Stomach (tissue), 19 donors: ENCODE results near the gene GZMA. TPM values are rescaled to one million over a fixed set of nuclear protein-coding genes. Genes with fewer than 3 reads are reported as not detected.

Experiments used
- DNase-seq, 2 donors: peaks; one replicate each; pipeline versions ENCODE4 v3.0.0 to v3.0.0-alpha.2; 2013 to 2019
- H3K27ac ChIP-seq, 5 donors: fragments of 200-600 bp in 4 of 5; sonication (generic) in 4 of 5; one replicate each; pipeline ENCODE4 v1.5.1; 2013 to 2019; ENCODE audit warnings: mild to moderate bottlenecking in 1 of 5, moderate library complexity in 1 of 5
- H3K27me3 ChIP-seq, 3 donors: fragments of 200-600 bp; sonication (generic); one replicate each; pipeline ENCODE4 v1.5.1; 2017 to 2019; ENCODE audit warnings: mixed run types in 1 of 3
- H3K36me3 ChIP-seq, 4 donors: fragments of 200-600 bp; sonication (generic); 1 replicate in 3 of 4; 2 replicates in 1 of 4; pipeline ENCODE4 v1.5.1; 2016 to 2019
- H3K4me1 ChIP-seq, 4 donors: fragments of 200-600 bp; sonication (generic); one replicate each; pipeline ENCODE4 v1.5.1; 2016 to 2019
- H3K4me3 ChIP-seq, 4 donors: fragments of 200-600 bp; sonication (generic) in 3 of 4; one replicate each; pipeline ENCODE4 v1.5.1; 2016 to 2019; ENCODE audit warnings: mild to moderate bottlenecking in 1 of 4
- H3K9me3 ChIP-seq, 4 donors: fragments of 200-600 bp; sonication (generic); one replicate each; pipeline ENCODE4 v1.5.1; 2016 to 2019
- EP300 ChIP-seq: sonication (generic); formaldehyde crosslinking; IDR thresholded peaks from one replicate; pipeline ENCODE4 v1.6.1; 2017; ENCODE audit warnings: antibody characterized with exemption
- POLR2A ChIP-seq, 4 donors: fragments of 450-650 bp; IDR thresholded peaks; one replicate each; pipeline ENCODE4 v1.6.1; 2016; ENCODE audit warnings: antibody characterized with exemption in 4 of 4, control low read depth in 2 of 4, mild to moderate bottlenecking in 1 of 4, moderate library complexity in 1 of 4
- POLR2AphosphoS5 ChIP-seq, 3 donors: sonication (generic); formaldehyde crosslinking; IDR thresholded peaks; one replicate each; pipeline ENCODE4 v1.6.1; 2016; ENCODE audit warnings: antibody characterized with exemption in 3 of 3
- WGBS, 5 donors: extraction: QIAGEN DNeasy Blood & Tissue Kit in 3 of 5; methylation state at CpG; one replicate each; pipeline versions ENCODE4 v1.1.5 to v1.1.7; 2013 to 2018; 5-methylcytosine and 5-hydroxymethylcytosine counted together
- intact Hi-C: fragments of 100-400 bp; cut with DNase I; formaldehyde crosslinking; loops from one replicate; pipeline ENCODE4 v1.15.1; 2023; ENCODE audit warnings: low total_unique reads
- long read RNA-seq, 10 donors: transcript quantifications; one replicate each; lab custom pipeline, GENCODE V29; 2026
- polyA plus RNA-seq, 3 donors: library from polyadenylated mRNA; stranded (reverse); fragments of 200-250 nt; gene quantifications; one replicate each; pipeline ENCODE4 v1.2.3, GENCODE V29; 2013
- total RNA-seq, 5 donors: library from RNA; depleted of rRNA; stranded (reverse); fragments of >200 nt; gene quantifications; one replicate each; pipeline versions ENCODE4 v1.1.0 to v1.2.3, GENCODE V29; 2014 to 2016
- TF ChIP-seq, protein P1 (sequence below), 7 experiments: fragments of 450-650 bp in 4 of 7; fragments of 200-600 bp in 3 of 7; sonication (generic) in 3 of 7; IDR thresholded peaks; one replicate each; pipeline ENCODE4 v1.5.1; 2016 to 2019; ENCODE audit warnings: antibody characterized with exemption in 7 of 7, control low read depth in 2 of 7, mild to moderate bottlenecking in 1 of 7
- donor health status: healthy with polysubstance abuse.
- donor health status: Bipolar disorder and iron deficiency.
- donor health status: healthy.

The GZMA gene
- 1 to 10 TPM in 3 of 5 donors, not detected in 2; 1.8 to 9.9 (median 4.2) TPM for total RNA-seq
- 1 to 10 TPM; 1.8 to 5.5 (median 3.4) TPM for polyA plus RNA-seq
- long read RNA-seq, donor 1, partial matches to known transcripts: 0 of 1 reads
- long read RNA-seq, donor 1, other reads (novel, unspliced or antisense): 0 of 1 reads
- long read RNA-seq, donor 2, partial matches to known transcripts: 0 of 1 reads
- long read RNA-seq, donor 2, other reads (novel, unspliced or antisense): 0 of 1 reads
- long read RNA-seq, donor 3, partial matches to known transcripts: 0 of 2 reads
- long read RNA-seq, donor 3, other reads (novel, unspliced or antisense): 0 of 2 reads
- long read RNA-seq, donor 4: 0 reads
- long read RNA-seq, donor 5, partial matches to known transcripts: 0 of 1 reads
- long read RNA-seq, donor 5, other reads (novel, unspliced or antisense): 0 of 1 reads
- long read RNA-seq, donor 6, partial matches to known transcripts: 0 of 1 reads
- long read RNA-seq, donor 6, other reads (novel, unspliced or antisense): 0 of 1 reads
- long read RNA-seq, donor 7: 0 reads
- long read RNA-seq, donor 8, partial matches to known transcripts: 0 of 1 reads
- long read RNA-seq, donor 8, other reads (novel, unspliced or antisense): 0 of 1 reads
- long read RNA-seq, donor 9: 0 reads
- long read RNA-seq, donor 10: 0 reads

DNA sequence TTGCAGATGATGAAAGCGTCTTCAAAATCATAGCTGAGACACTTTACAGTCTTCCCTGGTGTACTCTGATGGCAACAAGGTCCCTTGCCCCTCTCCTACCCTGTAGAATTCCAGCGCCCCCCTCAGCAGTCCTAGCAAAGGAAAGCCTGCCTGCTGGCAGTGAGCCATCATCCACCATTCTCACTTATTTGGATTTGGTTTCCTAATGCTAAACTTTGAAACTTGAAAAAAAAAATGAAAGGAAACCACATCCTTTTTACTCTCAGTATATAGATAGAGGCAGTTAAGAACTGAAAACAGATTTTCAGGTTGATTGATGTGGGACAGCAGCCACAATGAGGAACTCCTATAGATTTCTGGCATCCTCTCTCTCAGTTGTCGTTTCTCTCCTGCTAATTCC is at the start of gene GZMA:
TSS of gene GZMA (plus strand) at position 299 of the 400 bp plus-strand sequence. CDS start at position 336, 37 bp downstream.
- Histone ChIP-seq H3K27me3 (no peaks in the 10 kb centered on the region), H3K4me3 (no peak within 1 kb of the TSS), H3K9me3 (peaks cover 0 to 9% (median 2%) of the 10 kb centered on the region in 4 donors), H3K36me3 (no peaks in the 10 kb centered on the region), H3K4me1 (no peaks in the 10 kb centered on the region), H3K27ac (peak within 1 kb of the TSS in 1 of 5 donors; percentile 17)
- TF ChIP-seq POLR2AphosphoS5 (IDR thresholded peaks at IDR 0.05) (no peak), POLR2A (IDR thresholded peaks at IDR 0.05) (no peak)
- WGBS, 5 donors: 49 to 59% (median 54%) methylated on average over 3 of the region's 3 CpGs
- intact Hi-C loops: no loop called here
- peak in 1 of 2 donors; percentile 31 for DNase-seq

DNA sequence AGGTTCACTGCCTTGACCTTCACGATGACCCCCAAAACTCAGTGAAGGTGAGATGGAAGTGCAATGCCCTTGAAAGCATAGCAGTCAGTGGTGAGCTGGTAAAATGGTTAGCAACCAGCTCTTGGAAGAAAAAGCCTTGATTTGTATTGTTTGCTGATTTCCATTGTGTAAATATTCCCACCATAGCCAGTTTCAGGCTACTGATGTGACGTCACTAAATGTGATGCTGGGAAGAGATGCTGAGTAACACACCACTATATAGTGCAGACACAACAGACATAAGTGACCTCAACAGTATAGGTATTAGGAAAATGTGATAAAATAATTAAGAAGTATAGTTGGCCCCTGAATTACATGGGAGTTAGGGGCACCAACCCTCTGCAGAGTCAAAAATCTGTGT is 47.3 kb upstream of the GZMA start:
- DNase-seq: no peak
- H3K27me3 ChIP-seq: no peaks in the 10 kb centered on the region
- no peaks in the 10 kb centered on the region for H3K36me3 ChIP-seq
- no peak overlapping the region for H3K4me3 ChIP-seq
- H3K9me3 ChIP-seq: peaks cover 0 to 21% (median 15%) of the 10 kb centered on the region in 4 donors
- no peaks in the 10 kb centered on the region for H3K4me1 ChIP-seq
- WGBS, 5 donors: 64 to 79% (median 71%) methylated on average over 2 of the region's 2 CpGs
- TF ChIP-seq, protein P1, sequence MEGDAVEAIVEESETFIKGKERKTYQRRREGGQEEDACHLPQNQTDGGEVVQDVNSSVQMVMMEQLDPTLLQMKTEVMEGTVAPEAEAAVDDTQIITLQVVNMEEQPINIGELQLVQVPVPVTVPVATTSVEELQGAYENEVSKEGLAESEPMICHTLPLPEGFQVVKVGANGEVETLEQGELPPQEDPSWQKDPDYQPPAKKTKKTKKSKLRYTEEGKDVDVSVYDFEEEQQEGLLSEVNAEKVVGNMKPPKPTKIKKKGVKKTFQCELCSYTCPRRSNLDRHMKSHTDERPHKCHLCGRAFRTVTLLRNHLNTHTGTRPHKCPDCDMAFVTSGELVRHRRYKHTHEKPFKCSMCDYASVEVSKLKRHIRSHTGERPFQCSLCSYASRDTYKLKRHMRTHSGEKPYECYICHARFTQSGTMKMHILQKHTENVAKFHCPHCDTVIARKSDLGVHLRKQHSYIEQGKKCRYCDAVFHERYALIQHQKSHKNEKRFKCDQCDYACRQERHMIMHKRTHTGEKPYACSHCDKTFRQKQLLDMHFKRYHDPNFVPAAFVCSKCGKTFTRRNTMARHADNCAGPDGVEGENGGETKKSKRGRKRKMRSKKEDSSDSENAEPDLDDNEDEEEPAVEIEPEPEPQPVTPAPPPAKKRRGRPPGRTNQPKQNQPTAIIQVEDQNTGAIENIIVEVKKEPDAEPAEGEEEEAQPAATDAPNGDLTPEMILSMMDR (IDR thresholded peaks at IDR 0.05): no peak
- TF ChIP-seq POLR2AphosphoS5 (IDR thresholded peaks at IDR 0.05) (no peak), EP300 (no peak), POLR2A (IDR thresholded peaks at IDR 0.05) (no peak)
- H3K27ac ChIP-seq: no peak overlapping the region
- intact Hi-C loops: no loop called here

DNA sequence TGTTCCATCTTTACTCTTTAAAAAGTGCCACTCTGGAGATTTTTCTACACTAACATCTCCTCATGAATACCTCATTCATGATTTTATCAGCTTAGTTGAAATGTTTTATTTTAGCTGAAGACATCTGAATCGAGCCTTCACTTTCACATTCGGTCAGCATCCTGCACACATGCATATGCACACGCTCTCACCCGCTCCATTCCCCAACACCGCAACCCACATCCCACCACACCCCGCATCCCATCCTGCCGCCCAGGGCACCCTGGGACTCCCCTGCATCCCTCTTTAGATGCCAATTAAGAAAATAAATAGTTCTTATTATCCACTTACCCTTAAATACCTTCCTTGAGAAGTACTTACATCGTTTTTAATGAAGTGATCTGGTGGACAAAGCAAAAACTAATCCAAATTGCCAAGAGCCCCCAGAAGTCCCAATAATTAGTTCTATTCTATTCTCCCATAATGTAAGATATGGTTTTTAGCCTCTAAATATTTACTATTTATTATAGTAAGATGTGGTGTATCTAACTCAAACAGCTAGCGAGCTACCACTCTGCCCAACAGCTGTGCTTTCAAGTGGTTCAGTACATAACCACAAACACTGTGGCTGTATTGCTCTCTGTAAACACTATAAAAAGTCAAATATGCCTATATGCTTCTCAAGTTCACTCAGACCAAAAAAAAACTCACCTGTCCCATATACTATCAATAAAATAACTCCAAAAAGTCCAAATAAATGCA is 40.2 kb upstream of the GZMA start:
- Histone ChIP-seq H3K9me3 (no peaks in the 10 kb centered on the region), H3K36me3 (no peaks in the 10 kb centered on the region), H3K4me3 (no peak overlapping the region), H3K27ac (no peak overlapping the region), H3K4me1 (no peaks in the 10 kb centered on the region), H3K27me3 (no peaks in the 10 kb centered on the region)
- TF ChIP-seq POLR2A (IDR thresholded peaks at IDR 0.05) (no peak), POLR2AphosphoS5 (IDR thresholded peaks at IDR 0.05) (no peak), EP300 (no peak)
- TF ChIP-seq, protein P1 (IDR thresholded peaks at IDR 0.05): no peak
- 81 to 89% (median 84%) methylated on average over 9 of the region's 9 CpGs for WGBS, 5 donors
- intact Hi-C loops: no loop called here
- DNase-seq: peak in 1 of 2 donors; percentile 38

DNA sequence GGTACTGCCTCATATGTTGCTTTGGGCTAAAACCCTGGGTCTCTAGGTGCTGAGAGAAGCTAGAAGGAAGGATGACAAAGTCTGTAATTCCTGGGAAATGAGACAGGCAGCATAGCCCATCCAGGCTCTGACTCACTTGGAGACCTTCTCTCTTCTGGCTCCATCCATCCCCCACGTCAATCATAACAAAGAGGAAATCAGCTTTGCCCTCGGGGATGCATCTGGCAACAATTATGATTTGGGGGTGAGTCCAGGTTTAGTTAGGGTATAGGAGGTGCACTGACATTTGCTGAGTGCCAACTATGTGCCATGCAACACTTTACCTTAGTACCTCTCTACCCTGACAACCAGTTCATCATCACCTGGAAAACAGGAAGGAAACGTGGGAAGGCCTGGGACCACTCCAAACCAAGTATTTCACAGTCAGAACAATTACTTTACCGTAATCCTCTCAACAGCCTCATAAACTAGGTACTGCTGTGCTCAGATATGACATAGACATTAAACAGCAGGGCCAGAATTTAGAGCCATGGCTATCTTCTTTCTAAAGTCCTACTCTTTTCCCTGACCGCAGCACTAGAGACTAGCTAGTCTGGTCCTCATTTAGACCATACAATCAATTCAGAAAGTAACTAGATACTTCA is 39.1 kb upstream of the GZMA start:
- Histone ChIP-seq H3K27ac (no peak overlapping the region), H3K4me1 (no peaks in the 10 kb centered on the region), H3K9me3 (no peaks in the 10 kb centered on the region), H3K27me3 (no peaks in the 10 kb centered on the region), H3K36me3 (no peaks in the 10 kb centered on the region), H3K4me3 (no peak overlapping the region)
- no peak for DNase-seq
- intact Hi-C loops: no loop called here
- WGBS, 5 donors: 57 to 81% (median 77%) methylated on average over 5 of the region's 5 CpGs
- TF ChIP-seq POLR2A (IDR thresholded peaks at IDR 0.05): no peak
- TF ChIP-seq, protein P1 (IDR thresholded peaks at IDR 0.05): no peak
- no peak for TF ChIP-seq POLR2AphosphoS5 (IDR thresholded peaks at IDR 0.05)
